Measurements from ENCODE around the gene ANTXR1. TPM values are rescaled to one million over a fixed set of nuclear protein-coding genes. Genes with fewer than 3 reads are reported as not detected.
A peak's percentile ranks its signal among the peaks of the same experiment; 100 is the strongest.
"Not testable (repeated sequence)": the region's sequence is repeated elsewhere in the genome, so short reads cannot be mapped to it uniquely, and the experiment has no call there.

ANTXR1 gene
- total RNA-seq, 2 donors from 2014 or later, result not detected

DNA sequence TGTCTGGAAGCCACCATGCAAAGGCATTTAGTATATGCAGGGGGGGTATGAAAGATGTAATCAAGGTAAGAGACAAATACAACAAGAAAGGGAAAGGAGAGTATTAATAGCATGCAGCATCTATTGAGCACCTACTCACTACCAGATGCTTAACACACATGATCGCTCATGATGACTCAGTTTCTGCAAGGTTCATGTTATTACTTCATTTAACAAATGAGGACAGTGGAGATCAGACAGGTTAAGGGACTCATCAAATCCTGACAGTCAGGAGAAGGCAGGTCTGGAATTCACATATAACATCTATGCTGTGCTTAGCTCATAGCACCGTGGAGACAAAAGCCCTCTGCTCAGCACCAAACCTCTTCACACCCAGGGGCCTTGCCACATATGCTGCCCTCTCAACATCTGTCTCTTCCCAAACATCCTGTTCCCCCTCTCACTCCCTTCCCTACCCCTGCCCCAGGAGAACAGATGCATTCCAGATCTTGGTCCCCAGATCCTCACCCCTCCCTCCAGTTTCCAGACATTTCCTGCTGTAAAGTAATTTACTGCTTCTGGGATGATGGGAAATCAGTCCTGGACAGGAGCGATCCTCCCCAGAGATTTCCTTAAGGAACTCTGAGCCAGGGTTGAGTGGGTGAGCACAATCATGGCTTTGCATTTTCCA is 155.3 kb downstream of the ANTXR1 start:
- ATAC-seq (no peak), DNase-seq (ENCODE audit: low spot score in 2 of 2) (no peak)
- H3K9me3 Mint-ChIP-seq, result no peaks in the 10 kb centered on the region
- no peaks in the 10 kb centered on the region for H3K36me3 Mint-ChIP-seq
- no peak overlapping the region for H3K27ac Mint-ChIP-seq

- no peaks in the 10 kb centered on the region for H3K36me3 Mint-ChIP-seq
- no peak overlapping the region for H3K27ac Mint-ChIP-seq
- DNase-seq (ENCODE audit: low spot score in 2 of 2) (no peak), ATAC-seq (no peak)
- H3K9me3 Mint-ChIP-seq, result no peaks in the 10 kb centered on the region
Observed at GRCh38 chr2:69168950-69169654, 156.1 kb downstream of the ANTXR1 start.

DNA sequence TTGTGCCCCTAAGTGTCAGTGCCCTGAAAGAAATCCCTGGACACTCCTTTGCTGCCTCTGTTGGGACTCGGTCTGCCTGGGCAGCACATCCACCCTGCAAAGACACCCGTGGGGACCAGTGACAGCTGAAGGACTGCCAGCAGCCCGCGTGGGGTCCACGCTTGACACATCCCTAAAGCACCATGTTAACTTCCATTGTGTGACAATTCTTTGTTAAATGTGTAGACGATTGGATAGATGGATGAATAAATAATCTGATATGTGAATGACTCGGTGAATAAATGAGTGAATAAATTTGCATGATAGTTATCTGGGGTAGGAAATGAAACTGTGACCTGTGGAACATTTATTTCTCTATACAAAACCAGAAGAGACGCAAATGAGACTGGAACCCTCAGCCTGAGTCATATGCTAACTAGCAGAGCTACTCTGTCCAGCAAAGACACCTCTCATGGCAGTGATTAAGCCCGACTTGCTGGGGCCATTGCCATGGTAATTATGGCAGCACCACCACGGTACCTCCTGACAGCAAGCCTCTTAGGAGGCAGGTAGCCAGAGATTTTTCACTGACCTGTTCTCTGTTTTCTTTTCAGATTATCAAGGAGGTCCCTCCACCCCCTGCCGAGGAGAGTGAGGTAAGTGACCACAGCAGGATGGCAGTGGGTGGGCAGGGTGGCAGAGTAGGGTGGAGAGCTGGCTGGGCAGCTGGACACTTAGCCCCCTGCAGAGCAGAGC is 156.8 kb downstream of the ANTXR1 start:
- Mint-ChIP-seq H3K27ac (no peak overlapping the region), H3K36me3 (no peaks in the 10 kb centered on the region), H3K9me3 (no peaks in the 10 kb centered on the region)
- DNase-seq (ENCODE audit: low spot score in 2 of 2), result no peak
- peak in 1 of 2 donors; percentile 66 for ATAC-seq

DNA sequence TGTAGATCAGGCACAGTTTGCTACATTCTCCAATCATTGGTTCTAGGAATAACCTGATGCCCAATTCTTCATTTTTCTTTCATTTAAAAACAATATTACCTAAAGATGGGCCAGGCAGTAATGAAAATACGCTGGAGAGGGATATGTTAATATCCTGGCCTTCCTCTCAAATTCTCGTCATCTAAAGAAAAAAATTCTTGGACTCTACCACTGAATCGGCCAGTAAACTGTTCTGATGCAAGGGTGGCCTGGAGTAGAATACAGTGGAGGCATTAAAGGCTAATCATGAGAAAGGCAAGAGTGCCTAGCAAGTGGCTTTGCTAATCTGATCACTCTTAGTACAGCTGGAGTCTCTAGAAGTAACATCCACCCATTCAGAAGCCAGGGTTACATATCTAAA is 157.7 kb downstream of the ANTXR1 start:
- DNase-seq (ENCODE audit: low spot score in 2 of 2), result no peak
- no peak for ATAC-seq
- H3K36me3 Mint-ChIP-seq, result no peaks in the 10 kb centered on the region
- no peaks in the 10 kb centered on the region for H3K9me3 Mint-ChIP-seq
- no peak overlapping the region for H3K27ac Mint-ChIP-seq

DNA sequence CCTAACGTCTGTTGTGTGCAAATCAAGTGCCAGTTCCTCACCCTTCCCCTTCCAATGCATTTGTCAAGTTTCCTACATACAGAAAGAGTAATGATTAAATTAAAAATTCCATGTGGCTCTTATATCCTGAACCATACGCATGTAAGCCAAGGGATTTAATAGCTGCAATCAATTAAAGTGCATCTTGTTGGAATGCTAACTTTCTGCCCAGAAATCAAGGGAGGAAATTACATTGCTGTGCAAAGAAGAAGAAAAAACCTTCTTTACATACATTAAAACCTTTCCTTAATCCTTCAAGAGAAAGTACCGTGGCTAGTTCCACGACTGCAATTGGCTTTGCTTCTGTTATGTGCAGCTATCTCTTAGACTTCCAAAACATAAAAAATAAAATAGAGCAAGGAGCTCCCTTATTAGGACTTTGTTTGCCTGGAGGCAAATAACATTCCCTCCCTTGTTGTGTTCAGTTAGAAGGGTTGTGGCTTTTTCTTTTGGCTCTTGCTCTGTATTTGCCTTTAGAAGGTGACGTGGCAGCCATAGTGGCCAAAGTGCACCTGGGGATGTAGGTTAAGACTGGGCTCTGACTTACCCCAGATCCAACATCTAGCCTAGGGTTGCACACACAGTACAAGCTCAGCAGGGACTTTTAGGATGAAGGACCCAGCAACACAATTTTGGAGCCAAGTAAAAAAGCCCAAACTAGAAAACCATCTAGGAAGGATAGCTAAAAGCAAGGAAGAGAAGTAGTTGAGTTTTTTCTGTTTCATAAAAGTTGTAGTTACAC is 158.3 kb downstream of the ANTXR1 start:
- ATAC-seq, result no peak
- no peaks in the 10 kb centered on the region for H3K36me3 Mint-ChIP-seq
- H3K27ac Mint-ChIP-seq, result no peak overlapping the region
- no peak for DNase-seq (ENCODE audit: low spot score in 2 of 2)
- no peaks in the 10 kb centered on the region for H3K9me3 Mint-ChIP-seq

- Mint-ChIP-seq H3K27ac (no peak overlapping the region), H3K36me3 (no peaks in the 10 kb centered on the region)
- ATAC-seq, result no peak
Observed at GRCh38 chr2:69171897-69172525, 159.0 kb downstream of the ANTXR1 start.

GRCh38 chr2:69173706-69174105 is 160.7 kb downstream of the ANTXR1 start:
- no peak for DNase-seq (ENCODE audit: low spot score in 2 of 2)
- H3K9me3 Mint-ChIP-seq, result no peaks in the 10 kb centered on the region
- H3K36me3 Mint-ChIP-seq, result no peaks in the 10 kb centered on the region
- no peak for ATAC-seq
- no peak overlapping the region for H3K27ac Mint-ChIP-seq

More at GRCh38 chr2:69171897-69172525, 159.0 kb downstream of the ANTXR1 start:
- no peak for DNase-seq (ENCODE audit: low spot score in 2 of 2)
- no peaks in the 10 kb centered on the region for H3K9me3 Mint-ChIP-seq

- H3K27ac Mint-ChIP-seq; H3K36me3 Mint-ChIP-seq; DNase-seq (ENCODE audit: low spot score in 2 of 2); H3K9me3 Mint-ChIP-seq; ATAC-seq: not testable (repeated sequence)
Observed at GRCh38 chr2:69174211-69174610, 161.2 kb downstream of the ANTXR1 start.

- H3K9me3 Mint-ChIP-seq, result no peaks in the 10 kb centered on the region
- no peaks in the 10 kb centered on the region for H3K36me3 Mint-ChIP-seq
- H3K27ac Mint-ChIP-seq, result no peak overlapping the region
- DNase-seq (ENCODE audit: low spot score in 2 of 2) (no peak), ATAC-seq (no peak)
Observed at GRCh38 chr2:69175790-69176715, 163.1 kb downstream of the ANTXR1 start.

- DNase-seq (ENCODE audit: low spot score in 2 of 2) (no peak), ATAC-seq (no peak)
- no peaks in the 10 kb centered on the region for H3K36me3 Mint-ChIP-seq
- no peaks in the 10 kb centered on the region for H3K9me3 Mint-ChIP-seq
- H3K27ac Mint-ChIP-seq, result no peak overlapping the region
Observed at GRCh38 chr2:69177063-69177771, 164.2 kb downstream of the ANTXR1 start.

DNA sequence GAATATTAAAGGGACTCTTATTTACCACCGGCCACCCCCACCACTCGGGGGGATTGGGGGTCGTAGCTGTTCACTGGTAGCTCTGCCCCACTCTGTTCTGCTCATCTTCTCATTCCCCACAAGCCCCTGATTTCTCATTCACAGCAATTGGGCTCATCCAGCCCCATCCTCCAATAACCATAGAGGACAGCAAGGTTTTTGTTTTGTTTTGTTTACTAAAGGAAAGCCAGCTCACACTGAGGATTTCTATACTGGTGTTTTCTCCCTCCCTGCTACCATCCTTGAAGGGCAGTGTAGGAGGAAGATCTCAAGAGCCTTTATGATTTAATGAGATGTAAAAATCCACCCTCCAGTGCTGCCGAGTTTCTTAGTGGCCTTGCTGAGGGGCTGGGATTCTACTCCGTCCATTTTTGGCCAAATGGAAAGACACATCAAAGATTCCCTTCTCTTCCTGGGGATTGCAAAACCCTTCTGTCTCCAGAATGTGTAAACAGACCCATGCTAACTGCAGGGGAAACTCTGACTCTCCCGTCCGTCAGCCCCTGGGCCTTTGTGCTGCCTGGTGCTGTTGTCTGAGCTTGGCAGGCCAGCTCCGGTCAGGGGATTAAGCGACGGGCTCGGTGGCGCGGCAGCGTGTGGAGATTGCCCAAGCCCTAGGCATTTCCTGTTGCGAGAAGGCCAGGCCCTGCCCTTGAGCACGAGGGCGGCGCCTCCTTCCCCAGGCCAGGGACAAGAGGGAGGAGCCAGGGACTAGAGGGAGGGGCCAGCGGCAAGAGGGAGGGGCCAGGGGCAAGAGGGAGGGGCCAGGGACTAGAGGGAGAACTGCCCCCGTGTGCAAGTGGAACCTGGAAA is 165.0 kb downstream of the ANTXR1 start:
- ATAC-seq (peak; percentile 32 to 57), DNase-seq (ENCODE audit: low spot score in 2 of 2) (no peak)
- Mint-ChIP-seq H3K9me3 (no peaks in the 10 kb centered on the region), H3K27ac (no peak overlapping the region), H3K36me3 (no peaks in the 10 kb centered on the region)

GRCh38 chr2:69178756-69179155 is 165.8 kb downstream of the ANTXR1 start:
- DNase-seq (ENCODE audit: low spot score in 2 of 2), result no peak
- no peak for ATAC-seq
- H3K36me3 Mint-ChIP-seq, result no peaks in the 10 kb centered on the region
- H3K9me3 Mint-ChIP-seq, result no peaks in the 10 kb centered on the region
- no peak overlapping the region for H3K27ac Mint-ChIP-seq

DNA sequence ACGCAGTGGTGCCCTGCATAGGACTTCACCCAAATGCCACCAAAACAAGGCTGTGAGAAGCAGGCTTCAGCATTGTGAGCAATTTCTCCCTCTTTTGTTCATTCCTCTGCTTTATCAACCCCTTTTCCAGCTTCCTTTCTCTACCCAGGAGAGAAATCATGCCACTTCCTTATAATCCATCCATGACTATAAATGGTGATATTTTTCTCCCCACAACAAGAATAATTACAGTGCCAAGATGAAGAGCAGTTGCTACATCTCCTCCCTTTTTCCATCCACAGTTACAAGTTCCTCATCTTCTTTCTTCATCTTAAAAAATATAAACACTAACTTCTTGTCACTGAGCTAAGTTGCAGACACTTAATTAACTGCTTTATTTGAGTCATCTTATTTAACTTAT is 167.2 kb downstream of the ANTXR1 start:
- DNase-seq (ENCODE audit: low spot score in 2 of 2) (no peak), ATAC-seq (no peak)
- H3K36me3 Mint-ChIP-seq, result no peaks in the 10 kb centered on the region
- no peaks in the 10 kb centered on the region for H3K9me3 Mint-ChIP-seq
- no peak overlapping the region for H3K27ac Mint-ChIP-seq

DNA sequence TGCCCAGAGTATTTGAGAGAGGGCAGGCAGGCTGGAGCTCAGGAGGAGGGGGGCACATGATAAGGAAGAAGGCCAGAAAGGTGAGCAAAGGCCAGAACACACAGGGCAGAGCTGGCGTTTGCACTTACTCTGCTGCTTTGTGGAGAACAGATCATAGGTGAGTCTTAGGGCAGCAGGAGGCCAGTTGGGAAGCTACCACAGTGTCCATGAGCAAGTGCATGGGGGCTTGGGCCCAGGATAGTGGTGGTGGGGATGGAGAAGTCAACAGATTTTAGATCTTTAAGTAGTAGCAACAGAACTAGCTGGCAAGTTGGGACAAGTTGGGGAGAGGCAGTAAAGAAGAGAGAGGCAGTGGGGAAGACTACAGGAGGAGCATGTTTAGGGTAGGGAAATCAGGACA is 168.0 kb downstream of the ANTXR1 start:
- H3K9me3 Mint-ChIP-seq, result no peaks in the 10 kb centered on the region
- no peaks in the 10 kb centered on the region for H3K36me3 Mint-ChIP-seq
- ATAC-seq, result no peak
- DNase-seq (ENCODE audit: low spot score in 2 of 2), result no peak
- peak overlapping the region in 1 of 2 donors; percentile 23 for H3K27ac Mint-ChIP-seq
